Endothelial cell of umbilical vein (primary cell): ENCODE measurements around the gene MYO5B. TPM values are rescaled to one million over a fixed set of nuclear protein-coding genes. Genes with fewer than 3 reads are reported as not detected.

Source experiments
- BruUV-seq: library from RNA; stranded (reverse); fragments of 400-500 nt; replicated peaks from 2 replicates; lab custom pipeline; 2021; lab: Mats Ljungman, UMichigan
- CTCF ChIA-PET: fragments of 300-600, 350-600 bp; sonication (Branson Sonifier 250); formaldehyde crosslinking; loops from one replicate; lab custom pipeline; 2021; ENCODE audit warnings: antibody characterized with exemption, inconsistent platforms; lab: Charles Lee
- POLR2A ChIA-PET: fragments of 300-600, 350-600 bp; sonication (Branson Sonifier 250); formaldehyde crosslinking; loops from one replicate; lab custom pipeline; 2021; ENCODE audit warnings: antibody characterized with exemption, inconsistent platforms; lab: Charles Lee
- DNase-seq: peaks from one replicate; pipeline ENCODE4 v3.0.0-alpha.2; 2011; ENCODE audit warnings: low read depth, low spot score
- FAIRE-seq: peaks from 2 replicates; lab custom pipeline; 2011; peaks lifted over from hg19 to GRCh38; lab: Jason Lieb, UNC
- H2AFZ ChIP-seq: 2 replicates; pipeline ENCODE4 v1.6.0; 2012; ENCODE audit warnings: low read depth, low read length, control low read depth, inconsistent platforms
- H3K27ac ChIP-seq: 2 replicates; pipeline ENCODE4 v1.5.1; 2011; ENCODE audit warnings: low read depth, mild to moderate bottlenecking, control low read depth, low read length, moderate library complexity; ENCODE audit not compliant: insufficient read depth
- H3K27me3 ChIP-seq, 2 experiments: 2 replicates each; pipeline versions ENCODE4 v1.6.0 to v1.6.1; 2011; ENCODE audit warnings: low read length in 2 of 2, mixed read lengths in 1 of 2; ENCODE audit not compliant: control insufficient read depth in 2 of 2, insufficient read depth in 2 of 2
- H3K36me3 ChIP-seq, 2 experiments: 2 replicates in 1 of 2; 3 replicates in 1 of 2; pipeline ENCODE4 v1.5.1; 2011; ENCODE audit warnings: low read length in 2 of 2, mild to moderate bottlenecking in 1 of 2, moderate library complexity in 1 of 2; ENCODE audit not compliant: control insufficient read depth in 2 of 2, insufficient read depth in 2 of 2; ENCODE audit errors: extremely low read depth in 1 of 2
- H3K4me1 ChIP-seq: 3 replicates; pipeline ENCODE4 v1.5.1; 2011; ENCODE audit warnings: mild to moderate bottlenecking, low read length; ENCODE audit not compliant: control insufficient read depth, insufficient read depth; ENCODE audit errors: extremely low read depth
- H3K4me2 ChIP-seq: 2 replicates; pipeline ENCODE4 v1.6.1; 2011; ENCODE audit warnings: low read length, control low read depth, mixed read lengths; ENCODE audit not compliant: insufficient read depth
- H3K4me3 ChIP-seq, 3 experiments: fragments of 200-600 bp in 1 of 3; sonication (generic), shearing (Covaris generic) in 1 of 3; replicated peaks in 1 of 3; 2 replicates each; pipeline ENCODE4 v1.5.1; 2011 to 2016; ENCODE audit warnings: control low read depth in 3 of 3, low read length in 3 of 3, mild to moderate bottlenecking in 2 of 3, inconsistent platforms in 1 of 3, low read depth in 1 of 3, moderate library complexity in 1 of 3; ENCODE audit not compliant: insufficient read depth in 1 of 3
- H3K79me2 ChIP-seq: 2 replicates; pipeline ENCODE4 v1.6.0; 2012; ENCODE audit warnings: low read length, inconsistent platforms; ENCODE audit not compliant: control insufficient read depth, insufficient read depth
- H3K9ac ChIP-seq: replicated peaks from 2 replicates; pipeline ENCODE3; 2011; ENCODE audit warnings: low read length, control low read depth; ENCODE audit not compliant: insufficient read depth; ENCODE audit errors: extremely low read depth
- H3K9me1 ChIP-seq: replicated peaks from 3 replicates; pipeline ENCODE4 v1.6.0; 2011; ENCODE audit warnings: mild to moderate bottlenecking, low read length; ENCODE audit not compliant: control insufficient read depth, insufficient read depth; ENCODE audit errors: extremely low read depth
- H3K9me3 ChIP-seq: replicated peaks from 2 replicates; pipeline ENCODE4 v1.5.1; 2012; ENCODE audit warnings: low read length, inconsistent platforms; ENCODE audit not compliant: control insufficient read depth, insufficient read depth
- H4K20me1 ChIP-seq: replicated peaks from 2 replicates; pipeline ENCODE3; 2011; ENCODE audit warnings: mild to moderate bottlenecking, low read length; ENCODE audit not compliant: control insufficient read depth, insufficient read depth; ENCODE audit errors: extremely low read depth
- FOS ChIP-seq: IDR thresholded peaks from 2 replicates; pipeline ENCODE4 v1.6.1; 2011; ENCODE audit warnings: mild to moderate bottlenecking, low read length, moderate library complexity, borderline replicate concordance; ENCODE audit not compliant: insufficient read depth
- MAX ChIP-seq: IDR thresholded peaks from 2 replicates; pipeline ENCODE4 v1.6.1; 2011; ENCODE audit not compliant: insufficient read depth, insufficient read length
- MYC ChIP-seq: IDR thresholded peaks from one replicate; pipeline ENCODE4 v1.6.1; 2011; ENCODE audit warnings: mild to moderate bottlenecking, low read depth, low read length
- POLR2AphosphoS5 ChIP-seq: IDR thresholded peaks from 2 replicates; pipeline ENCODE4 v1.6.1; 2012; ENCODE audit warnings: low read depth, mild to moderate bottlenecking, control low read depth, low read length, moderate library complexity; ENCODE audit not compliant: insufficient read depth
- dilution Hi-C: fragments of 300-500 bp; cut with MboI; formaldehyde crosslinking; loops from one replicate; pipeline ENCODE4 v1.15.0; 2019; ENCODE audit warnings: low sequenced_read_pairs; ENCODE audit not compliant: extremely low pct_ligation_motif_present
- intact Hi-C: fragments of 100-400 bp; cut with micrococcal nuclease; formaldehyde crosslinking; loops from one replicate; pipeline ENCODE4 v1.10.0; 2022
- polyA plus RNA-seq, 4 experiments: library from polyadenylated mRNA; depleted of rRNA in 3 of 4; stranded (reverse) in 3 of 4; unstranded in 1 of 4; fragments of >200 nt; gene quantifications; 2 replicates each; pipeline versions ENCODE4 v1.2.1 to v1.2.3, GENCODE V29; 2011 to 2012; ENCODE audit warnings: missing spikeins in 1 of 4
- total RNA-seq: library from RNA; stranded (reverse); gene quantifications from 2 replicates; pipeline ENCODE4 v1.2.3, GENCODE V29; 2021
- TF ChIP-seq, protein P1 (sequence below), 2 donors: IDR thresholded peaks; 1 replicate in 1 of 2; 2 replicates in 1 of 2; pipeline ENCODE4 v1.5.1; 2011; ENCODE audit warnings: low read length in 2 of 2, mild to moderate bottlenecking in 2 of 2, moderate library complexity in 2 of 2, control low read depth in 1 of 2, inconsistent platforms in 1 of 2, low read depth in 1 of 2; ENCODE audit not compliant: insufficient read depth in 1 of 2; ENCODE audit errors: extremely low read depth in 1 of 2

The MYO5B gene
- total and polyA plus RNA-seq, 2 donors (not counting 3 experiments of a cell fraction or from before 2014, with no cell fraction given): 0.54 to 1.1 TPM

DNA sequence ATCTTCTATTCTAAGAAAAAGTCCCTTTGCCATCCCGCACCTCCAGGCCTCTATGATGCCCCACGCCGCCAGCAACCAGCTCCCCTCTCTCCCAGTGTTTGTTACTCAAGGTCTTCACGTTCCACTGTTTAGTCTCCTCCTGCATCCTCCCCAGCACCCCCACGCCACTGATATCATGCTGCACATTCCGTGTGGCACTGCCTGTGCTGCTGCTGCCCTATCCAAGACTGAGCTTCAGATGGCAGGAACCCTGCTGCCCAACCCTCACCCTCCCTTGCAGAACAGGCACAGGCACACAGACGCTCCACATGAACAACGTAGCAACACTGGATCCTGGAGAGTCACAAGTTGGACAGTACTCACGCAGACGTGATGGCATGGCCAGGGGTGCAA, 35.3 kb downstream of the MYO5B start:
- no peaks in the 10 kb centered on the region for H3K4me1 ChIP-seq
- TF ChIP-seq POLR2AphosphoS5: no peak
- no peak for TF ChIP-seq FOS
- TF ChIP-seq MAX: no peak
- no peak for TF ChIP-seq MYC
- TF ChIP-seq, protein P1, sequence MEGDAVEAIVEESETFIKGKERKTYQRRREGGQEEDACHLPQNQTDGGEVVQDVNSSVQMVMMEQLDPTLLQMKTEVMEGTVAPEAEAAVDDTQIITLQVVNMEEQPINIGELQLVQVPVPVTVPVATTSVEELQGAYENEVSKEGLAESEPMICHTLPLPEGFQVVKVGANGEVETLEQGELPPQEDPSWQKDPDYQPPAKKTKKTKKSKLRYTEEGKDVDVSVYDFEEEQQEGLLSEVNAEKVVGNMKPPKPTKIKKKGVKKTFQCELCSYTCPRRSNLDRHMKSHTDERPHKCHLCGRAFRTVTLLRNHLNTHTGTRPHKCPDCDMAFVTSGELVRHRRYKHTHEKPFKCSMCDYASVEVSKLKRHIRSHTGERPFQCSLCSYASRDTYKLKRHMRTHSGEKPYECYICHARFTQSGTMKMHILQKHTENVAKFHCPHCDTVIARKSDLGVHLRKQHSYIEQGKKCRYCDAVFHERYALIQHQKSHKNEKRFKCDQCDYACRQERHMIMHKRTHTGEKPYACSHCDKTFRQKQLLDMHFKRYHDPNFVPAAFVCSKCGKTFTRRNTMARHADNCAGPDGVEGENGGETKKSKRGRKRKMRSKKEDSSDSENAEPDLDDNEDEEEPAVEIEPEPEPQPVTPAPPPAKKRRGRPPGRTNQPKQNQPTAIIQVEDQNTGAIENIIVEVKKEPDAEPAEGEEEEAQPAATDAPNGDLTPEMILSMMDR (IDR thresholded peaks at IDR 0.05; ENCODE audit: extremely low read depth in 1 of 2, insufficient read depth in 1 of 2, low read depth in 1 of 2, low read length in 2 of 2): no peak
- H4K20me1 ChIP-seq: no peaks in the 10 kb centered on the region
- no TSS peak for BruUV-seq
- intact Hi-C loops: no loop called here
- H3K9ac ChIP-seq: no peak overlapping the region
- H3K36me3 ChIP-seq: no peaks in the 10 kb centered on the region
- no peaks in the 10 kb centered on the region for H3K79me2 ChIP-seq
- FAIRE-seq (no peak), DNase-seq (no peak)
- no peak overlapping the region for H3K27ac ChIP-seq
- no peaks in the 10 kb centered on the region for H3K9me1 ChIP-seq
- ChIA-PET POLR2A (no interaction called here), CTCF (no interaction called here)
- no peak overlapping the region for H2AFZ ChIP-seq
- no peak overlapping the region for H3K4me3 ChIP-seq
- H3K4me2 ChIP-seq: no peak overlapping the region
- no peaks in the 10 kb centered on the region for H3K9me3 ChIP-seq
- no peaks in the 10 kb centered on the region for H3K27me3 ChIP-seq
- dilution Hi-C loops: no loop called here
